HG03135 (cell line): ENCODE results near the gene MICU1.
"Not testable (repeated sequence)": the region's sequence is repeated elsewhere in the genome, so short reads cannot be mapped to it uniquely, and the experiment has no call there.

Source experiments
- ATAC-seq: cut with Tn5 transposase; IDR thresholded peaks from one replicate; pipeline ENCODE4 v1.9.1; 2021; ENCODE audit warnings: mild to moderate bottlenecking, moderate library complexity; ENCODE audit not compliant: unreplicated experiment

The MICU1 gene

DNA sequence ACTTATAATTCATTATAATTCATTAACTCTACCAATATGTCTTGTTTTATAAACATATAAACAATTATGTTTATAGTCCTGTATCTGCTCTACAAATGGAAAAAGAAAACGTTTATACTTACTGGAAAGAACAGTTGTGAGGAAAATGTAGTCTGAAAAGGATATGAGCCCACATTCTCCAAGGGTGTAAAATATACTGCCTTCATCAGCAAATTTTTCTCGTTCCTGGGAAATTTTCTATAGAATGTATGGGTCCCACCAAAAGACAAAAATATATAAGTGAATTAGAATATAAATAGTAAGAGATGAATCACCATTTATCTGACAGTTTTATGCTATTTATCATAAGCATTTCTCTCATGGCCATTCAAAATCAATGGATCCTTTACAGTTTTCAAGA, 117.8 kb downstream of the MICU1 start:
- no peak for ATAC-seq

DNA sequence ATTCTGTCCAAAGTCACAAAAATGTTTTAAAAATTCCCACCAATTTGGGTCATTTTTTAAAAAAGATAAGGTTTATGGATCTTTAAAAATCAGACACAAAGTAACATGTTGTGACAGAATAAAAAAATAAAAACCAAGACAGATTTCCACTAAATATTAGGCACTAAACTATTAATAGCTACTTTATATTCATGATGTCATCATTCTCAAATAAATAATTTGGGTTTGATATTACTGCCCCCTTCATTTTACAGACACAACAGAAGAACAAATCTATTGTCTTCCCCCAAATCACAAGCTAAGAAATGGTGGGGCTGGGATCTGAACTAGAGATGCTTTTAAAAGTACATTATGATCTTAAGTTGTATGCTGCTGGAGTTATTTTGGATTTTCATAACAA, 119.4 kb downstream of the MICU1 start:
- ATAC-seq: no peak

DNA sequence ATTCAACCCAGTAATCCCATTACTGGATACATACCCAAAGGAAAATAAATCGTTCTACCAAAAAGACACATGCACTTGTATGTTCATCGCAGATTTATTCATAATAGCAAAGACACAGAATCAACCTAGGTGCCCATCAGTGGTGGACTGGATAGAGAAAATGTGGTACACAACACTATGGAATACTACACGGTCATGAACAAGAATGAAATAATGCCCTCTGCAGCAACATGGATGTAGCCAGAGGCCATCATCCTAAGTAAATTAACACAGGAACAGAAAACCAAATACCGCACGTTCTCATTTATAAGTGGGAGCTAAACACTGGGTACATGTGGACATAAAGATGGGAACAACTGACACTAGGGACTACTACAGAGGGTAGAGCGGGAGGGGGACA, 120.4 kb downstream of the MICU1 start:
- ATAC-seq: no peak

DNA sequence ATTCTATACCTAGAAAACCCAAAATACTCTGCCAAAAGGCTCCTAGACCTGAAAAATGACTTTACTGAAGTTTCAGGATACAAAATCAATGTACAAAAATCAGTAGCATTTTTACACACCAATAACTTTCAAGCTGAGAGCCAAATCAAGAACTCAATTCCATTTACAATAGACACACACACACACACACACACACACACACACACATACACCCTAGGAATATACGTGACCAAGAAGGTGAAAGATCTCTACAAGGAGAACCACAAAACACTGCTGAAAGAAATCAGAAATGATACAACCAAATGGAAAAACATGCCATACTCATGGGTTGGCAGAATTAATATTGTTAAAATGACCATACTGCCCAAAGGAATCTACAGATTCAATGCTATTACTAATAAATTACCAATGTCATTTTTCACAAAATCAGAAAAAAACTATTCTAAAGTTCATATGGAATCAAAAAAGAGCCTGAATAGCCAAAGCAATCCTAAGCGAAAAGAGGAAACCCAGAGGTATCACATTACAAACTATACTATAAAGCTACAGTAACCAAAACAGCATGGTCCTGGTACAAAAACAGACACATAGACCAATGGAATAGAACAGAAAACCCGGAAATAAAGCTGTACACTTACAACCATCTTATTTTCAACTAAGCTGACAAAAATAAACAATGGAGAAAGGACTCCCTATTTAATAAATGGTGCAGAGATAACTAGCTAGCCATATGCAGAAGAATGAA, 122.0 kb downstream of the MICU1 start:
- no peak for ATAC-seq

DNA sequence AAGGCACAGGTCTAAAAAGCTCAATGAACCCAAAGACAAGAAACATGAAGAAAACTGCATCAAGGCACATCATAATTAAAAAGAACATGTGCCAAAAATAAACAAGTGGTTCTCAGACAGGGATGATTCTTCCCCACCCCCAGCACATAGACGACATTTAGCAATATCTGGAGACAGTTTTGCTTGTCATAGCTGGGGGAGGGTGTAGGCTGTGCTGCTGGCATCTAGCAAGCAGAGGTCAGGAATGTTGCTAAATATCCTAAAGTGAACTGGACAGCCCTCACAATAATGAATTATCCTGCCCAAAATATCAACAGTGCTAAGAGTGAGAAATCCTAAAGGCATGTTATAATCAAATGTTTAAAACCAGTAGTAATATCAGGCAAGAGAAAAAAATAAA, 122.6 kb downstream of the MICU1 start:
- no peak for ATAC-seq

DNA sequence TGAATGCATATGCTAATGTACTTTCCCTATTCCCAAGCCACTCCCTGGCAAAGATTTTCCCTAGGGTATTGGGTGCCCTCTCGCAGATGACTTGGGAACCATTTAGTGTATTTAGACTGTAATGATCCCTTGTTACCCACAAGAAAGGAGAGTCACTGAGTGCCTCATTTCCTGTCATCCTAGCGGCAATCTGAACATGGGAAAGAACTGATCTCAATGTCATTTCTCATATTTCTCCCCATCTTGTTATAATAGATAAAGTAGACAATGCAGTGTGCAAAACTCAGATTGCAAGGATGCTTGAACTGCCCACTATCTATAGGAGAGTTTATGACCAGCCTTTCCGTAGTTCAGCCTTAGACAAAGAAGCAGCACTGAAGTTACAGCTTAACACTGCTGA, 123.3 kb downstream of the MICU1 start:
- ATAC-seq: no peak

DNA sequence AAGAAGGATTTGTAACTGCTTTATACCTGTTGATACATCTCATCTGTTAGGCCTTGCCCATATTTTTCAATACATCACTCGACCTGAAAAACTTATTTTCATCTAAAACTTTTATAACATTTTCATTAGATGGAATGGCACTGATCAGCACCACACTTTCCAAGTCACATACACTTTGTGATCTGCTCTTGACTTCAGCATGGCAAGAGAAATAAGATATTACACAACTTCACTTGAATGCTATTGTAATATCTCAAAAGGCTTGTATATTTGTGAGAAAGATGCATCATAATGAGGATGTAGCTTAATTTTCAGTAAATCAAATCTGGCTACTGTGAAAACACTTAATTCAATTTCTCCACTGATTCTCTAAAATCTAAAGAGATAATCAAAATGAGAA, 126.2 kb downstream of the MICU1 start:
- ATAC-seq: no peak

DNA sequence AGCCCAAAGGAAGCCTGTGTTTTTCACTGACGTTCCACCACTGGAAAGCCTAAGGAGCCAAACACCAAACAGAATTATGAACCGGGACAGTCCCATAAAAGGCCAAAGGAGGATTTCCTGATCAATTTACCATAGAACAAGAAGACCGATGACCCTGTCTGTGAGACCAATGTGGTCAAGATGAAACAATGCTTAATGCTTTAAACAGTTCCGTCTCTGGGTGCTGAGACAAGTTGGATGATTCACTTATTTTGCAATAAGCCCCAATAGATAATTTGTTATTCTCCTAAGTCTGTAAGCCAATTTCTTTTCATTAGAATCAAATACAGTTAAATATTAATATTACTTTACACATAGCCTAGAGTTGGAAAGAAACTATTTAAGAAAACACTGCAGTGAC, 134.9 kb downstream of the MICU1 start:
- ATAC-seq: no peak

DNA sequence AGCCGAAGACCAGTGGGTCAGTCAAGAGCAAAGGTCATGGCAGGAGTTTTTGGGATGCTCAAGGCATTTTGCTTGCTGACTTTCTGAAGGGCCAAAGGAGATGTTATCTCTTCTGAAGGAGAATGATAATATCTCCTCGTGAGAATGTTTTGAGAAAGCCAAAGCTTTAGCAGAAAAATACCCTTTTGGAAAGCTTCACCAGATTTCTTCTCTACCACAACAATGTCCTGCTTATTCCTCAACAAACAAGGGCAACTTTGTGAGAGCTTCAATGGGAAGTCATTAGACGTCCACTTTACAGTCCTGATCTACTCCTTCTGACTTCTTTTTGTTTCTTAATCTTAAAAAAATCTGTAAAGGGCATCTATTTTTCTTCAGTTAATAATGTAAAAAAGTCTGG, 138.4 kb downstream of the MICU1 start:
- ATAC-seq: no peak

DNA sequence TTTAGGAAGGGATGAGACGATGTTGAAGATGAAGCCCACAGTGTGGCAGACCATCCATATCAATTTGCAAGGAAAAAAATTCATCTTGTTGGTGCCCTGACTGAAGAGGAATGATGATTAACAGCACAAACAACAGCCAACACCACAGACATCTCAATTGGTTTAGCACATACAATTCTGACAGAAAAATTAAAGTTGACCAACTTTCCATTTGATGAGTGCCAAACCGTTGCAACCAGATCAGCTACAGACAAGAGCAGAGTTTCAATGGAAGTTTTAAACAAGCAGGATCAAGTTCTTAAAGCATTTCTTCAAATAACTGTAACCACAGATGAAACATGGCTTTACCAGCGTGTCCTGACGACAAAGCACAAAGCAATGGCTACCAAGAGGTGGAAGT, 138.8 kb downstream of the MICU1 start:
- no peak for ATAC-seq

DNA sequence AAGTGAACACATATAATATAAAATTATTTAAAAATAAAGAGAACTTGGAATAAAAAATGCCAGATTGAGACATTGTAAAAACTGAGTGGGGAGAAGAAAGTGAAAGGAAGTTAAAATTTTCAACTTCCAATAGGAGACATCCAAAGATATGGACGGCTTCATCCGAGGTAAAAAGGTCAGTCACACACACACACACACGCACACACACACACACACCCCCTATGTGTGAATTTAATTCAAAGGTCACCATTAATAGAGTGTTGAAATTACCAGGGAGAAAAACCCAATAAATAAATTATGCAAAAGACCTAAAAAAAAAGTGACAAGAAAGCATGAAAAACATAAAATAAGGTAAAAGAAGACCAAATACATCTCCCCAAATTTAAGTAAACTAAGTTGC, 140.2 kb downstream of the MICU1 start:
- no peak for ATAC-seq

DNA sequence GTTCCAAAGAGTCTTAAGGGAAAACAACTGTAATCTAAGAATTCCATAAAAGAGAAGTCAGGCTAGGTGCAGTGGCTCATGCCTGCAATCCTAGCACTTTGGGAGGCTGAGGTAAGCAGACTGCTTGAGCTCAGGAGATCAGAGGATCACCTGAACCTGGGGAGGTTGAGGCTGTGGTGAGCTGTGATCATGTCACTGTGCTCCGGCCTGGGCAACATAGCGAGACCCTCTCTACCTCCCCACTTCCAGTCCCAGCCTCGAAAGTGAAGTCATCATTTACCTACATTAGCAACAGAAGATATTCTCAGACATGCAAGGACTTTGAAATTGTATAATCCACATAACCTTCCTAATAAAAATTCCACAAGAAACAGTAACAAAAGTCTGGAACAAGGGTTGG, 141.4 kb downstream of the MICU1 start:
- no peak for ATAC-seq

DNA sequence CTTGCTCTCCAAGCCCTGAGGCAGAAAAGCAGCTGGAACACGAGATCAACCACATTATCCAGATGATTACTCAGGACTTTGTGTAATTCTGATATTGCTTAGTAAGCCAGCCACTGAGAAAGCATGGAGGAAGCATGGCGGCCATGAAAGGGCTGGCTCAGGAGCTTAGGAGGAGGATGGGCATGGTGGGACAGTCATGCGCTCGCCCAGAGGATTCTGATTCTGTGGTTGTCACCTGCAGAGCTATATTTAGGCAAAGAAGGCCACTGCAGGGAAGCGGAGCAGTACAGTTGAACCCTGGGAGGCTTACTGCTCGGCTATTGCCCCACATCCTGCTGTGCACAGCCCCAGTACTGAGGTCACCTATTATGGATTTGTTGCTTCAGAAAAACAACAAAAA, 142.4 kb downstream of the MICU1 start:
- ATAC-seq: no peak

DNA sequence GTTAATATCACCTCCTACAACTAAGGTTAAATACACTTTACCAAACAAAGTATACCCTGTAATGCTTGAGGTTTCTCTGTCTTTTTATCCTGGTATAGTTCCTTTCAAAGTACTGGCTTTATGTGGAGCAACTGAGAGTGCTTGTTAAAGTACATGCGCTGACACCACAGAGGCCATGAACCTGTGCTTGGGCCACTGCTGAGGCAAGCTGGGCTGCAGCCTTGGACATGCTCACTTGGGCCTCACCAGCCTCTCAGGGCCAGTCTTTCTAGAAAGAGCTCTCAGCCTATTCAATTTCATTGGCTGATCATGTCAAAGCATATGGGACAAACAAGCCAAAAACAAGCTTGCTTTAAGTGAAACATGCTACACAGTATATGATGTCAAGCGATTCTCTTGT, 145.0 kb downstream of the MICU1 start:
- ATAC-seq: no peak

DNA sequence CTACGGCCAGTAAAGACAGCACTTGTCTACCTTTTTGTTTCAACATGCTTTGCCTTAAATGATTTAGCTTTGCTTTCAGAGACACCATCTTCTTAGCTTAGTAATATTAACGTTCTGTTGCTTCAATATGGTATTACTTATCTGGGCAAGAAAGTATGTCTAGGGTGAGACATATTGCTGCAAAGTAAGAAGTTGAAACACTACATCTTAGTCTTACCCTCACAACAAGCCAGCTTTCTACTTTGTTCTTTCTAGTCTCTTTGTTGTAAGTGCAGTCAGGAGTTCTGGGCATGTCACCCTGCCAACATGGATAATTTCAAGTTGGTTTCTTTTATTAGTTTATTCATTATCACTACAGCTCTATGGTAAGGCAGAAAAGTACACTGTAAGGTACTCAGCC, 148.4 kb downstream of the MICU1 start:
- ATAC-seq: no peak

DNA sequence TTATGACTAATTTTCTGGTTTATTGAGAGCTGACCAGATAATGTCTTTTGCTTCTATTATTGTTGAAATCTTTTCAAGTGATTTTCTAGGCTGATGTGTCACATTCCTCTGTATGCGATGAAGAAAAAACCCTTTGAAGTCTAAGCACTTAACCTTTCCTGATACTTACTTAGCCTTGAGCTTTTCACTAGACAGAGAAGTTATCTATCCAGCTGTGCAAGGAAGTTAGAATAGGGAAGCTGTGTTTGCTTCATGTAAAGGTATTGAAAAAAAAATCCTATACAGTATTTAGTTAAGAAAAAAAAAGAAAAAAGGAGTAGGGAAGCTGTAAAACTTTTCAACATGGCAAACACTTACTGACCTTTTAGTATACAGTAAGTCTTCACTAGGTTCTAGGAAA, 153.6 kb downstream of the MICU1 start:
- ATAC-seq: no peak

DNA sequence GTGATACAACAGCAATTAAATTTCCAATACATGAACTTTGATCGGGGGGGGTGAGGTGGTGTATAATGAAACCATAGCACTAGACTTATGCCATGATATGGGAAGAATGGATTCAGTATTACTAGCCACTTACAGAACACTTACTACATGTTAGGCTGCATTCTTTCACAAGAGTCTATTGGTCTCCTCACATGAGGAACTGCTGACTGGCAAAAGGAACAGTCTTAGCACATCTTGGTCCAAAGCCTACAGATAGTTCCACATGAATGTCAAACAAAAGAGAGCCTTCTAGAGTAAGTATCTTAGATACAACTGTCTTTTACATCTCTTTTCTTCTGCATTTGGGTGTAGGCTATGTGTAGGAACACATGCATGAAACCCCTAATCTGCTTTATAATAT, 155.2 kb downstream of the MICU1 start:
- no peak for ATAC-seq

DNA sequence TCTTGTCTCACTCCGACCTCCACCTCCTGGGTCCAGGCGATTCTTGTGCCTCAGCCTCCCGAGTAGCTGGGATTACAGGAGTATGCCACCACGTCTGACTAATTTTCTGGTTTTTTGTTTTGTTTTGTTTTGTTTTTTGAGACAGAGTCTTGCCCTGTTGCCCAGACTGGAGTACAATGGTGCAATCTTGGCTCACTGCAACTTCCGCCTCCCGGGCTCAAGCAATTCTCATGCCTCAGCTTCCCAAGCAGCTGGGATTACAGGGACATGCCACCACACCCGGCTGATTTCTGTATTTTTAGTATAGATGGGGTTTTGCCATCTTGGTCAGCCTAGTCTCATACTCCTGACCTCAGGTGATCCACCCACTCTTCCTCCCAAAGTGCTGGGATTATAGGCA, 158.8 kb downstream of the MICU1 start:
- ATAC-seq: not testable (repeated sequence)

DNA sequence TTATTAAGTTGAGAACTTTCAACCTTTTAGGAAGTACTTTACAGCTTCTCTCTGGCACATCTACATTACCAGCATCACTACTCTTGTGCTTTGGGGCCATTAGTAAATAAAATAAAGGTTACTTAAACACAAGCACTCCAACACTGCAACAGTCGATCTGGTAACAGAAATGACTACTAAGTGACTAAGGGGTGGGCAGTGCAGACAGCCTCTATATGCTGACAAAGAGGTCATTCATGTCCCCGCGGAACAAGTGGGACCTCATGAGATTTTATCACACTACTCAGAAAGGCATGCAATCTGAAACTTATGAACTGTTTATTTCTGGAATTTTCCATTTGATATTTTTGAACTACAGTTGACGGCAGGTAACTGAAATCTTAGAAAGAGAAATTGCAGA, 159.9 kb downstream of the MICU1 start:
- no peak for ATAC-seq

DNA sequence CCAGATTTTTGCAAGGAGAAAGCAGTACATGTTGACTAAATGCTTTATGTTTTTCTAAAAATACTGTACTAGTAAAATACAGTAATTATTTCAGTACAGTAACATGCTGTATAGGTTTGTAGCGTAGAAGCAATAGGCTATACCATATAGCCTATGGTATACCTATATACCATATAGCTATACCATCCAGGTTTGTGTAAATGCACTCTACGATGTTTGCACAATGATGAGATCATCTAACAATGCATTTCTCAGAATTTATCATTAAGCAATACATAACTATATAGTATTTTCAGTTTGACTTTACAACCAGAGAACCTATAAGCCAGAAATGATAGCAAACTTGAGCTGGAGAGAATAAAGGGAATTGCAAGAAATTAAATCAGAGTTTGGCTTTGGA, 161.4 kb downstream of the MICU1 start:
- ATAC-seq: no peak

DNA sequence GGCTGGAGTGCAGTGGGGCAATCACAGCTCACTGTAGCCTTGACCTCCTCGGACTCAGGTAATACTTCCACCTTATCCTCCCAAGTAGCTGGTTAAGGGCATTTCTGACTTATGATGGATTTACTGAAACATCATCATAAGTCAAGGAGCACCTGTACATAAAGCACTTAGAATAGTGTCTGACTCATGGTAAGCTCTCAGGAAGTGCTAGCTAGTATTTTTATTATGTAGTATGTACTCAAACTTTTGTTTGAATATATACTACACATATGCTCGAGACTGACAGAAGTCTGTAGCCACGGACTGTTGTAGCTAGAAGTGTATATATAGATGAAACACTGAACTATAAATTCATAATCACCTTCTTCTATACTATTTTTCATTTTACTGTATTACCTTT, 163.6 kb downstream of the MICU1 start:
- ATAC-seq: no peak

DNA sequence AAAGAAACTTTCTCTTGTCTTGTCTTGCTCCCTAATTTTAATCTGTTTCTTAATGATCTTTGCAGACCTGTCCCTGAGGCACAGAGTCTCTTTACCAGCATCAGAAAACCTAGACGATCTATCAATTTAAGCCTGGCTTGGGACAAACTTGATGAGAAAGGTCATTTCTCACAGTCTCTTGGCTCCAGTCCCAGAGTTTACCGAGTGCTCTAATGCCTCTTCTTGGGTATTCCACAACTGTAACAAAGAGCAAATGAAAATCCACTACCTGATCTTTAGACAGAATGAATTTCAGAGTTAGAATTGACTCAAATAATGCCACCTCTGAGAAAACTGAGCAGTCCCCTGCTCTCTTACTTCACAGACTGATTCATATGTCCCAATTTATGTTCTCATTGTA, 164.8 kb downstream of the MICU1 start:
- no peak for ATAC-seq

DNA sequence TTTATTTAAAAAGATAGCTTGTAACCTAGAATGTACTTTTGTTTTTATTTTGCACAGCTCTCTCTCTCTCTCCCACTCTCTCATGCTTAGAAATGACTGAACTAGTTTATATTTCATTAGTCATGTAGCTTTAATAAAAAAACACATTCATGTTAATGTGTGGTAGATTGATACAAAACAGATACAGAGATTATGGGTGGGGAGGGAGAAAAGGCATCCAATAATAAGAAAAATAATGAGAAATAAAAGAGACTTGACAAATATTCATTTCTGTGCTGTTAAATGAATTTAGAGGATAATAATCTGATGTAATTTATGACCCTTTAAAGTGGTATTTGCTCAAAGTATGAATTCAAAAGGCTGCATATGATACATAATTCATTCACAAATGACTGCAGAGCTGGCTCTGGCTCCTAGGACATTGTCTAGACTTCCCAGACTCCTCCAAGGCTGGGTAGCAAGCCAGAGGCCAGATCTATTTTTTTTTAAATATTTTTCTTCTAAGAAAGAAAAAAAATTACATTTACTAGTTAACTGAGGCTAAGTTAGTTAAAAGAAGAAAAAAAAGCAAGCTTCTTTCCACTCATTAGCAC, 165.5 kb downstream of the MICU1 start:
- ATAC-seq: no peak
